GM18868 (cell line): ENCODE results near the gene OTOA.
"Not testable (repeated sequence)": the region's sequence is repeated elsewhere in the genome, so short reads cannot be mapped to it uniquely, and the experiment has no call there.

Experiments used
- ATAC-seq: cut with Tn5 transposase; IDR thresholded peaks from one replicate; pipeline ENCODE4 v1.9.1; 2021; ENCODE audit warnings: mild to moderate bottlenecking, moderate library complexity; ENCODE audit not compliant: unreplicated experiment

Gene OTOA

DNA sequence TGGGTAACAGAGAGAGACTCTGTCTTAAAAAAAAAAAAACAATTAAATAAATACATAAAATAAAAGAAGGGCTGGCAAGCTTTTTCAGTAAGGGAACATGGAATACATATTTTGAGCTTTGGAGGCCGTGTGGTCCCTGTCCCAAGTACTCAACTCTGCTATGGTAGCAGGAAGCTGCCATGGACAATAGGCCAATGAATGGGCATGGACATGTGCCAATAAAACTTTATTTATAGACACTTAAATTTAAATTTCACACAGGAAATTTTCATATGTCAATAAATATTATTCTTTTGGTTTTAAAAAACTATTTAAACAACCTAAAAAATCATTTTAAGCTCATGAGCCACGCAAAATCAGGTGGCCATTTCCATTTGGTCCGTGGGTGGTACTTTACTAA lies 3.8 kb downstream of the OTOA start:
- no peak for ATAC-seq

DNA sequence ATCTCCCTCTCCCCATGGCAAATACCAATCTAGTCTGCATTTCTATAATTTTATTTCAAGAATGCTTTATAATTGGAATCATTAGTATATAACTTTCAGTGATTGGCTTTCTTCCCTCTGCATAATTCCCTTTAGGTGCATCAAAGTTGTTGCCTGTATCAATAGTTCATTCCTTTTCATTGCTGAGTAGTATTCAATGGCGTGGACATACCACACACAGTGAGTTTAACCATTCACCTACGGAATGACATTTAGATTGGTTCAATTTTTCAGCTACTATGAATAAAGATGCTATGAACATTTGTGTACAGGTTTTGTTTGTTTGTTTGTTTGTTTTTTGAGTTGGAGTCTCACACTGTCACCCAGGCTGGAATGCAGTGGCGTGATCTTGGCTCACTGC lies 9.7 kb downstream of the OTOA start:
- ATAC-seq: no peak

DNA sequence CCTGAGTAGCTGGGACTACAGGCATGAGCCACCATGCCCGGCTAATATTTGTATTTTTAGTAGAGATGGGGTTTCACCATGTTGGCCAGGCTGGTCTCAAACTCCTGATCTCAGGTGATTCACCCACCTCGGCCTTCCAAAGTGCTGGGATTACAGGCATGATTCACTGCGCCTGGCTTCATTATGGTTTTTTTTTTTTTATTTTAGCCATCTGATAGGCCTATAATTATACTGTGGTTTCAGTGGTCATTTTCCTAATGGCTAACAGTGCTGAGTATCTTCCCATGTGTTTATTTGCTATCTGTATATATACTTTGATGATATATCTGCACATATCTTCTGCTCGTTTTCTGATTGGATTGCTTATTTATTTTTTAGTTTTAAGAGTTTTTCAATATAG lies 10.7 kb downstream of the OTOA start:
- ATAC-seq: not testable (repeated sequence)

DNA sequence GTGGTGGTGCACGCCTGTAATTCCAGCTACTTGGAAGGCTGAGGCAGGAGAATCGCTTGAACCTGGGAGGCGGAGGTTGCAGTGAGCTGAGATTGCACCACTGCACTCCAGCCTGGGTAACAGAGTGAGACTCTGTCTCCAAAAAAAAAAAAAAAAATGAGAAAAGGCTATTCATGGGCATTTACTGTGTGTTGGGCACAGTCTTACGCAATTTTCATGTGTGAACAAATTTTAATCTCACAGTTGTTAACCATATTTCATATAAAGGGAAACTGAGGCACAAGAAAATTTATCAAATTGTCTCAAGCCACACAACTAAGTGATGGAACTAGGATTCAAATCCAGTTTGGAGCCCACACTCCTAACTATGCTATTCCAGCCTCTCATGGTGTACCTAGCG lies 16.9 kb downstream of the OTOA start:
- not testable (repeated sequence) for ATAC-seq

DNA sequence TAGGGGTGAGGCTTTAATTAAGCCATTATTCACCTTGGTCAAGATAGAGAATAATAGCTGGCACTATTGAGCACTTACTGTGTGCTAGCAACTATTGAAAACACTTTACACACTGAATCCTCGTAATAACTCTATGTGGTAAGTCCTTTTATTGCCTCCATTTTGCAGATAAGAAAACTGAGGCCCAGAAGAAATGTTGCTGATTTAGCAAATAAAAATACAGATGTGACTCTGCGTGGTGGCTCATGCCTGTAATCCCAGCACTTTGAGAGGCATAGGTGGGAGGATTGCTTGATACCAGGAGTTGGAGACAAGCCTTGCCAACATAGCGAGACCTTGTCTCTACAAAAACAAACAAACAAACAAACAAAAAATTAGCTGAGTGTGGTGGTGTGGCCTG lies 19.4 kb downstream of the OTOA start:
- ATAC-seq: no peak

DNA sequence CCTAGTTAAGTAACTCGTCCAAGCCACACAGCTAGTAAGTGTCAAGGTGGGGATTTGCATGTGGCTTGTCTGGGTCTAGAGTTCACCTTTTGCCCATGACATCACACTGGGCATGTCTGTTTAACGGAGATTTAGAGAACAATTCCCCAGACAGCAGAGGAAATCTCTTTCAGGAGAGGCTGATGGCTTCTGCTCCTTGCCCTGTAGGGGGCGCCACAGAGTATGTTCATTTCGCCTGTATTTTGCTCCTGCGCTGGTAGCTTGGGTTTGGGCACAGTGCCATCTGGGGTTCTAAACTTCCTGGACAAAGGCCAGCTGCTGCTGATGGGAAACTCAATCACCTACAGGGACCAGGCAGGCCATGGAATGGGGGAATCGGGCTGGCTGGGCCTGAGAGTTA lies 20.4 kb downstream of the OTOA start:
- no peak for ATAC-seq

GRCh38 chr16:21685034-21685455 lies 21.3 kb downstream of the OTOA start:
- no peak for ATAC-seq

DNA sequence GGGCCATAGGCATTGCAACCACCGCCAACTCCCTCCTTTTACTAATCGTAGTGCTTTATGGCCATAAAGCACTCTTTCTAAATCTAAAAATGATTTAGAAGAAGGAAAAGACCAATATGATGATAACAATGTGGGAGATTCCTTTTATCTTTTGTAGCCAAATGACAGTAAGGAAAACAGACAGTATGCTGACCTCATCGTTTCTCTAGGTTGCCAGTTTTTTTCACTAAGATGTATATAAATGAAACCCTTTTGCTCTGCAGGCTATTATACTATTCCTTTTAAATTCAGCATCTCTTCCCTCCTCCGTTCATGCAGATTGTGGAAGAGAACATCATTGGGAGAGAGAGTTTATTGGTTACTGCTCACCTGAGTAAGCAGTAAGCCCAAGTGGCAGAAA lies 25.3 kb downstream of the OTOA start:
- no peak for ATAC-seq

GRCh38 chr16:21690967-21691366 lies 27.2 kb downstream of the OTOA start:
- ATAC-seq: not testable (repeated sequence)

- no peak for ATAC-seq
Measured at GRCh38 chr16:21694609-21695008, 30.8 kb downstream of the OTOA start.

- ATAC-seq: no peak
Measured at GRCh38 chr16:21697032-21697431, 33.3 kb downstream of the OTOA start.

DNA sequence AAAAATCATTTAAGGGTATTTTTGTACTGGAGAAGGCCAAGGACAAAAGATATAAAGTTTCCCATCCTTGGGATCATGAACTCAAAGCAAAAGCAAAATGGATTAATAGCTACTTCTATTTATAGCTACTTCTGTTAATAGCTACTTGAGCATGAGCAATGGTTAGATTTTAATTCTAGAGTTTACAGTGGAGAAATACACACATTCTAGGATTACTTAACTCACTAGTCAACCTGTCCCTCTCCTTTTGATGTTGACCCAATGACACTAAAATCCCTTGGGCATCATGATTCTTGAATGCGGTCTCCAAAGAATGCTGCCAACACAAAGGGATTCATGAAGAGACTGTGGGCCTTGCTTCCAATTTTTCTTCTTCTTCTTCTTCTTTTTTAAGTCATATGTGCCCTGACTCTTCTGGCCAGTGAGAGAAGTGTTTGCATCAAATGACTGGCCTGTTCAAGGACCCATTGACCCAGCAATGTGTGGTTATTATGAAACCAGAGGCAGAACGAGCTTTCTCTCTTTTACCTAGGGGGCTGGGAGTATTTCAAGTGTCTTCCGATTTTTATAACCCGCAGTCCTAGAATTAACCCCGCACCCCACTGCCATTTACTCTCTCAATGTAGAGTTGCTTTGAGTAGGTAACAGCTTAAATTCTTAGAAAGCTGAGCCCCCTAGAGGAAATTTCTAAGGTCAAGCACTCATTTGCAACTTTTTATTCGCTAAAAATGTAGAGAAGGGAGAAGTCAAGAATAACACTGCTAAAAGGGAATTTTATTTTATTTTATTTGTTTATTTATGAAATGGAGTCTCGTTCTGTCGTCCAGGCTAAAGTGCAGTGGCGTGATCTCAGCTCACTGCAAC lies 34.6 kb downstream of the OTOA start:
- no peak for ATAC-seq

- no peak for ATAC-seq
Measured at GRCh38 chr16:21701271-21701670, 37.5 kb downstream of the OTOA start.

- ATAC-seq: no peak
Measured at GRCh38 chr16:21702276-21702675, 38.5 kb downstream of the OTOA start.

DNA sequence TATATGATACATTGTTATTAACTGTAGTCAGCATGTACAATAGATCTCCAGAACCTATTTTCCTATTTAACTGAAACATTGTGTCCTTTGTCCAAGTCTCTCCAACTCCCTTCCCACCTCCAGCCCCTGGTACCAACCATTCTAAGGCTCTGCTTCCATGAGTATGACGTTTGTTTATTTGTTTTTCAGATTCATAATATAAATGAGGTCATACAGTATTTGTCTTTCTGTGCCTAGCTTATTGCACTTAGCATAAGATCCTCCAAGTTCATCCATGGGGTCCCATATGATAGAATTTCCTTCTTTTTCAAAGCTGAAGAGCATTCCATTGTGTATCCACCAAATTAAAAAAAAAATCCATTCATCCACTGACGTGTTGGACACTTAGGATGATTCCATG lies 39.4 kb downstream of the OTOA start:
- no peak for ATAC-seq

DNA sequence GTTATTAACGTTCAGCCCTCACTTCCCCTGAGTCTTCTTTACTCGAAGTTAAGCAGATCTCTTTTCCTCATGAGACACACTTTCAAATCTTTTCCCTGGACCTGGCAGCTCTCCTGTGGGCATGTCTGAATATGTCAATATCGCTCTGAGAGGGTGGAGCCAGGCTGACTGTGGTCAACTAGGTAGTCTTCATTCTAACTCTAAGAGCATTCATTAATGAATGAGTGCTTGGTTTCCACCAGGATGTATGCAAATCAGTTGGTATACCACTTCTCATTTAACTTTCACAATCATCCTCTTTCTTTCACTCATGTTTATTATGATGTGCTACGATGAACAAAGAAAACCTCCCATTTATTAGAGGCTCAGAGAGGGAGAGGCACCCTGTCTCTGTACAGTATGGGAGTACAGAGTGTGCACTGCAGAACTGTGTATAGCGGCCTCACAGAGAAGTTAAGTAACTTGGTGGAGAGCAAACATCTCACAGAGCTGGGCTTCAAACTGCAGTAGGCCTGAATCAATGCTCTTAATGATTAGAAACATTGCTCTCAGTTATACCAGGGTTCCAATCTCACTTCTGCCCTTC lies 39.9 kb downstream of the OTOA start:
- no peak for ATAC-seq

- ATAC-seq: no peak
Measured at GRCh38 chr16:21704266-21704665, 40.5 kb downstream of the OTOA start.

DNA sequence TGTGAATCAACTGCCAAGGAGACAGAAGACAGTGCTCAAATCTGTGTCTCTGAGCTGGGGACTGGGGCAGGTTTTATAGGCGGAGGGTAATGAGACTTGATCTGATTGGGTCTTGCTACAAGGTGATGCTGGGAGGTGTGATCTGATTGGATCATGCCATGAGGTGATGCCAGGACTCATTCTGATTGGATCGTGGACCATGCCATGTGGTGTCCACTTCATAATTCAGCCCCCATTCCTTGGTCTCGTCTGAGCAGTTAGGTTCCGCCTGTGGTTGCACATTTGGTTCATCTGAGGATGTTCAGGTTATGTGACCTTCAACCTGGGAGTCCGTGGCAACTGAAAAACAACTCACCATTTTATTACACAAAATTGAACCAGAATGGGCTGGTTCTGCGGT lies 41.0 kb downstream of the OTOA start:
- no peak for ATAC-seq

GRCh38 chr16:21708533-21709115 lies 44.9 kb downstream of the OTOA start:
- no peak for ATAC-seq

DNA sequence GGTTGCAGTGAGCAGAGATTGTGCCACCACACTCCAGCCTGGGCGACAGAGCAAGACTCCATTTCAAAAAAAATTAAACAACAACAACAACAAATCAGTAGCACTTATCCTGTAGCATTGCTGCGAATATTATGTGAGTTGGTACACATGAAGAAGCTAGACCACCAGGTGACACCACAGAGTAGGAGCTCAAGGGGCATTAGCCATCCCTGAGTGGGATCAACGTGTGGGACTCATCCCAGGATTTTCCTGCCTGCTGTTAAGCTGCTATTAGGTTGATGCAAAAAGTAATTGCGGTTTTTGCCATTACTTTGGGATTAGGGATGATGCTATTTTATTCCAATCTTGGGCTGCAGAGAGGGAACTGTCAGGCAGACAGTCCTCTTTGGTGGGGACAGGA lies 47.2 kb downstream of the OTOA start:
- ATAC-seq: no peak

GRCh38 chr16:21713549-21714368 lies 50.0 kb downstream of the OTOA start:
- no peak for ATAC-seq

- ATAC-seq: not testable (repeated sequence)
Measured at GRCh38 chr16:21714369-21714618, 50.5 kb downstream of the OTOA start.
